HG03442 (cell line): Measurements from ENCODE around the gene PIEZO2.
"Not testable (repeated sequence)": the region's sequence is repeated elsewhere in the genome, so short reads cannot be mapped to it uniquely, and the experiment has no call there.

ENCODE experiments used
- ATAC-seq: cut with Tn5 transposase; IDR thresholded peaks from one replicate; pipeline ENCODE4 v1.9.1; 2021; ENCODE audit warnings: mild to moderate bottlenecking, moderate library complexity; ENCODE audit not compliant: unreplicated experiment

Gene PIEZO2

DNA sequence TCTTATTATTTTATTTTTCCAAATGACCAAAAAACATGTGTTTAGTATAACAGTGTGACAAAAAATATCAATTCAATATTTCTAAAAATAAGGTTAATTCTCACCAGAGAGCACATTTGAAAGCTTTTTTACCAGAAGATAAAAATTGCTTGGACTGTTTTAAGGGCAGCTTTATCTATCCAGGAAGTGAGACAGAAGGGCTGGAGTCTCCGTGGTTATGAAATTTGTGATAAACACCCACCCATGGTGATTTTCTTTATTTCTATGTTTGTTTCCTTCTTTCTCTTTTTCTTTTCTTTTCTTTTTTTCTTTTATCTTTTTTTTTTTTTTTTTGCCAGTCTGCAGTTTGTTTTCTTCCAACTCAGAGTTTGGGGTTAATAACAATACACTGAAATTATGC is 298.5 kb downstream of the PIEZO2 start:
- ATAC-seq: no peak

DNA sequence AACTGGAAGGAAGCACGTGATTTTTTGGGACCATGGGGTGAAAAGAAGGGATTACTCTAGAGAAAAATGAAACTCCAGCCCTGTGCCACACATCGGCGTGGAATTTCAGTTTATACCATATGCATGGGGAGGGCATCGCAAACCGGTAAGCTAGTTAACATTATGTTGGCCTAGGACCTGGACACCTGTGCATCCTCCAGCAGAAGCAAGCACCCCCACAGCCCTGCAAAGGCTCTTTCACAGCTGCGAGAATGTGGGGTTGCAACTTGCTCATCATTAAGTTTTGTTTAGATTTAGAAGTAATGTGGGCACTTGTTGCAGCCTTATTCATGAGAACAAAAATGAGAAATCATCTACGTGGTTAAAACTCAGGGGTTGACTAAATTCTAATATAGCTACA is 299.2 kb downstream of the PIEZO2 start:
- ATAC-seq: no peak

DNA sequence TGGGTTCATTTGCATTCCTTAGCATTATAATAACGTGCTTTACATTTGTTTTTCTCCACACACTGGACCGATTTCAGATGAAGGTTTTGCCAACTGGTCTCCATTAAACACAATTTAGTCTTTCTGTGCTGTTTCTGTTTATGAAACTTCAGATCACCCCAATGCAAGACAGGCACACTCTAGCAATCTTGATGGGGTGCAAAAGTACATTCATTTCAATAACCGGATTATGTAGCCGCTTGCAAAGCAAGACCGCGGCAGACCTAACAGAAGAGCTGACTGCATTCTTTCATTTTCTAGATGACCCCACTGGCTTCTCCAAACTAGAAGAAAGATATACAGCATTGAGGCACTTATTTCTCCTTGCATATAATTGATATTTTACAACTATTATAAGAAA is 301.5 kb downstream of the PIEZO2 start:
- no peak for ATAC-seq

DNA sequence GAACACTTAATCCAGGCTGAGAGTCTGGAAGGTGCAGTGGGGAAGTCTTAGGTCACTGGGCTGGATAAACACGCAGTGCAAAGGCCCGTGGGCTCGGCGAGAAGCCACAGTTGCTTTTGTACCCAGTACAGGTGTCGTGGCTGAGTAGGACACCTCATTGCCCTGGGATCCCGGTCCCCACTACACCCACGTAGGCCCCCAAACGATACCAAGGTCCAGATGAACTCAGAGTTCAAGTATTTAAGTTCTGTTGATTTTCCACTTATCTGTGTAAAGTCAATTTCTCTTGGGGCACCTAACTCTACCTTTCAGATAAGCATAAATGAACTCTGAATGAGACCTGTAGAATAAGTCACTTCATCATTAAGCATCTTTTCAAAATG is 302.0 kb downstream of the PIEZO2 start:
- no peak for ATAC-seq

DNA sequence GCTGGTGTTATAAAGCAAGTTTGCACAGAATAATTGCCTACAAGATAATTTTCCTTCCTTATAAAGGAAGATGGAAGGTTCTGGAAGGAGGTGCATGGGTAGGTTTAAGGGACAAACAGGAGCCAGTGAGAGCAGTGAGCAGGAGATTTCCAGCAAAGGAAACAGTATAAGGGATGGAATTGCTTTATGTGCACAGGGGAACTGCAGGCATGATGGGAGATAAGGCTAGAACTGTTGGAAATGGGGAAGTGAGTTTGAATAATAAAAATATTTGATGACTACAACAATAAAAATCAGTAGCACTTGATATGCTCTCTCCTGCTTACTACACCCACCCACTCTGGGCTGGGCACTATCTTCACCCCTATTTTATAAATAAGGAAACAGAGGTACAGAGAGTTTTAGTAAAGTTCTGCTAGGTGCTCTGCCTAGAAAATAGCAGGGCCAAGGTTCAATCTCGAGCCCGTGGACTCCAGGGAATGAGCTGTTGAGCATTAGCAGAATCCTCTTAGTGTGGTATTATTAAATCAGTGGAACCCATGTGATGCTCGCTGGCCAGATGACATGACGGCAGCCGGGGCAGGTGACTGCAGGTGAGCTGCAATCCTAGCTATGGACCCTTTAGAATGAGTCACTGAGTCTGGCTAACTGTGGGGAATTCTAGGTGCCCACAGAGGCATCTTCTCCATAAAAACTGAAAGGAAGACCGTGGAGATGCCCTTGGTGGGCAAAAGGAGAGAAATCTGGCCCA is 302.5 kb downstream of the PIEZO2 start:
- no peak for ATAC-seq

DNA sequence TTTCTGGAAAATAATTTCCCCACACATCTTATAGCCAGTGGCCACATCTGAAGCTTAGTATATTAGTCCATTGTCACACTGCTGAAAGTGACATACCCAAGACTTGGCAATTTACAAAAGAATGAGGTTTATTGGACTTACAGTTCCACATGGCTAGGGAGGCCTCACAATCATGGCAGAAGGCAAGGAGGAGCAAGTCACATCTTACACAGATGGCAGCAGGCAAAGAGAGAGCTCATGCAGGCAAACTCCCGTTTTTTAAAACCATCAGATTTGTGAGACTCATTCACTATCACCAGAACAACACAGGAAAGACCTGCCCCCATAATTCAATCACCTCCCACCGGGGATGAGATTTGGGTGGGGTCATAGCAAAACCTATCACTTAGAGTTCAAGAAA is 303.3 kb downstream of the PIEZO2 start:
- not testable (repeated sequence) for ATAC-seq

DNA sequence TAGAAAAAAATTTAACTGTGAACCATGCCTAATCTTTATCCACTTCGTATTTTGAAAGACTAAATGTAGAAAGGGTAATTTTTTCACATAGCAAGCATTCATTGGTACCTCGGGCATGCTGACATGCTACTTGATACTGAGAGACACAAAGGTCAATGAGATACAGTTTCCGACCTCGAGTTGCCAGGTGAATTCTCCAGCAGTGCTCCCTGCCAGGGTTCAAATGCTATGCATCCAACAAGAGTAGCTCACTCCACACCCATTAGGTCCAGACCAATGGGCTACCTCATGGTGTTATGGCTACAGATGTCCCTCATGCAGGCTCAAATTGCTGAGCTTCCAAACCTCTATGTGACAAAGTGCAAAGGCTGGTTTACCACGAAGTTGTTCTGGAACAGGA is 305.8 kb downstream of the PIEZO2 start:
- ATAC-seq: no peak

DNA sequence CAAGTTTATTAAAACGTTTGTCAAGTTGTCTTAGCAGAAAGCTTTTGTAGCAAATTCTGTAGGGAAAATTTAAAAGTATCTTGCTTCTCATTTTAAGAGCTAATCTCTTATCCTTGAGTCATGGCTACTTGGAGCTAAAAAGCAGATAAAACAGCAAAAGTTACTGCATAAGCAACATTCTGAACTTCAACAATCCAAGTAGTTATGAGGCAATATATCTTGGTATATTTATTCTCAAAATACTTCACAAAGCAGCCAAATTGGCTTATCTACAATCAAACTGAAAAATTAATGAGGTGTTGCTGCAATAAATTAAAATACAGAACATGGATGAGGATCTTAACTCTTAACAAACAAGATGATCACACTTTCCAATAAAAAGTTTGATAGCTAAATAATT is 306.5 kb downstream of the PIEZO2 start:
- no peak for ATAC-seq

DNA sequence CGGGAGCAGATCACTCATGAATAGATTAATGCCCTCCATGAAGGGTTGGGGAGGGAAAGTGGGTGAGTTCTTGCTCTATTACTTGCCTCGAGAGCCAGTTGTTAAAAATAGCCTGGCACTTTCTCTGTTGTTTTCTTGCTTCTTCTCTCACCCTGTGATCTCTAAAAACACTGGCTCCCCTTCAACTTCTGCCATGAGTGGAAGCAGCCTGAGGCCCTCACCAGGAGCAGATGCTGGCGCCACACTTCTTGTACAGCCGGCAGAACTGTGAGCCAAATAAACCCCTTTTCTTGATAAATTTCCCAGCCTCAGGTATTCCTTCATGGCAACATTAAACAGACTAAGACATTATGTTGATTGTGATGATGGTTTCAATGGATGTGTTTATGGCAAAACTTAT is 307.0 kb downstream of the PIEZO2 start:
- ATAC-seq: no peak

DNA sequence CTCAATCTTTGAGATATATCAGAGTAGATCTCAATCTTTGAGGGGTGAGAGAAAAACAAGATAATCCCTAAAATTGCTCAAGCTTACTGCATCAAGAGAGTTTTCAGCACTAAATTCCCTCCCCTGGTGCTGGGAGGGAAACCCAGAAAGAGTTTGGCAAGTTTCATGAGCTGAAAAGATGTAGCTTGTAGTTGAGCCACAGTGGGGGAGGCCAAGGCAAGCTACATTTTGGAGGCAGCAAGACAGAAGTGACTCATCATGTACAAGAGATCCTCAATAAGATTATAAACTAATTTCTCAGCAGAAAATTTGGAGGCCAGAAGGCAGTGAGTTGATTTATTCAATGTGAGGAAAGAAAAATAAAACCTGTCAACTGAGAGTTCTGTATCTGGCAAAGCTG is 308.2 kb downstream of the PIEZO2 start:
- ATAC-seq: no peak

DNA sequence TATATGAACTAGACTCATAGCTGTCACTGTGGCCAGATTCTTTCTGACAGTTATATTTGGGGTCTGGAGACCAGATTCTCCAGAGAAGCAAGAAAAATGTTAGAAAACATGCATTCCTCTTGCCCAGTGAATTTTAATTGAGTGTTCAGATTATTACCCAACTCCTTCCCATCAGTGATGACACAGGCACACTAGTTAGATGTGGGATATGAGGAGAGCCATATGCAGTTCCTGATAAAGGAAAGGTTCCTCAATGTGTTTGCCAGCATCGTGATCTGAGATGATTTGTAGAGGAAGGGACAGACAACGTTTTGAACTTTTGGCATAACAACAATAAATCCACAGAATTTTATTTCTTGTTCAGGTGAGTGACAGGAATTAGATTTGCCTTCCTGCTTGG is 308.6 kb downstream of the PIEZO2 start:
- ATAC-seq: no peak

DNA sequence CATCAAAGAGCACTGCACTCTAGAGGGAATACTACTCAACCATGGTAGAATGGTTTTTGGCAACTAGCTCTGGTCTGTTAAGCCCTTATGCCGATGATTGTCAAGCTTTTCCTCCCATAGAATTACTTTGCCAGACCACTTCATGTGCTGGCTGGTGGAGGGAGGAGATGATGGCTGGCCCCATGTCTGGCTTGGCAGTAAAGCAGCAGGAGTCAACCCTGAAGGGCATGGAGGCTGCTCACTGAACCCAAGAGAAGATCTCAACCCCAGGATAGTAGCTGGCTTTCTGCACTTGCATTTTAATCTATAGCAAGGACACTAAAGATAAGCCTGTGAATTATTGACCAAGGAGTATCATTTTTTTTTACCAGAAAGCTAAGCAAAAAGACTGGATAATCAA is 309.9 kb downstream of the PIEZO2 start:
- ATAC-seq: no peak

DNA sequence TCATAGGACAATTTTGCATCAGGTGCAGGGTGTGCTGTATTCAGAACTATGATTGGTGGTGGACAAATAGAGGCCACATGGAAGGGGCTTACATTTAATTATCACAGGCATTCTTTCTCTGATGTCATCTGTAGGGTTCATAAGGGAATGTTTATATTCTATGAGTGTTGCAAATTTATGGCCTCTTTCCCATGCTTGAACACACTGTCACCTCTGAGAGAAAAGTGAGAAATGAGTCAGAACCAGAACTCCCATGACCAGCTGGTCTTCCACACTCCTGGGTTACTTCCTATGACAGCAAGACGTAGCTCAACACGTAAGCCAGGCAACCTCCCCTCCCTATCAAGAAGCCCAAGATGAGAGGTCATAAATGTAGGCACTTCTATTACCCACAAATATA is 310.8 kb downstream of the PIEZO2 start:
- peak; percentile 53 for ATAC-seq

DNA sequence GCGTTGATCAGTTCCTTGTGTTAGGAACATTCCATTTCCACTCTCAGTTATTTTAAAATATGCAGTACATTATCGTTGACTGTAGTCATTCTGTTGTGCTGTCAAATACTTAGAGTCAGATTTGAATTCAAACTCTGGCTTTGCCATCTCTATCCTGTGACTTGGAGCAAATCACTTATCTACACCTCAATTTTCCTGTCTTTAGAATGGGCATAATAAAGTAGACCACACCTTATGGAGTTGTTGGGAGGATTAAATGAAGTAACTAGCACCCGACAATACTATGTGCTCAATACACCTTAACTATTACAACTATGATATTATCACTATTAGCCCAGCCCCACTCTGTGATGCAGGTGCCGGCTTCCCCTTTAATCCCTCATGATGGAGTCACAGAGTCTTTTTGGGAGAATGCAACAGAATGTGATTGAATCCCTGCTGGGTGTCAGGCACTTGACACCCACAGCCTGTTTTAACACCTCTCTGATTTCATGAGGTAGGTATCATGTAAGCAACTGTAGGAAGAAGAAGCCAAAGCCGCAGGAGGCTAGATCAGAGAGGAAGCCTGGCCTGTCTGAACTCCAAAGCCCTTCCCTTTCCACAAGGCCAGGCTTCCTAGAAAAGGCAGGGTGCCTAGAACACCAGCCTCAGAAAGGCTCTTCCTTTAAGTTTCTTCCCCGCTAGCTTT is 315.1 kb downstream of the PIEZO2 start:
- no peak for ATAC-seq

DNA sequence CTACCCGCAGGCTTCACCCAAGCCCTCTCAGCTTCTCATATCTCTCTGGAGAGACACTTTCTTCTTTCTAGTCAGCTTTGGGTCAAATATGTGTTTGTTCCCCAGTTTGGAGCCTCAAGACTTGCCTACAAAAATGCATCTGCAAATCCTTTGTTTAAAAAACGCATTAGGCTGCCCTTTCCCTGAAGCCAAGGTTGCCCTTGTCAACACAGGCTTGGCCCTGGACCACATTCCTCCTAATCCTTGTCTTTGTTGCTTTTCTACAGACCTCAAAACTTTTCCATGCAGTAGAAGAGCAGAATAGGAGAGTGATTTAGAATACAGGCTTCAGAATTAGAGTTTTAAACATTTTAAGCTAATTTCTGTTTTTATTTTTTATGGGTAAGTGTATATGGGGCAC is 315.7 kb downstream of the PIEZO2 start:
- ATAC-seq: no peak

DNA sequence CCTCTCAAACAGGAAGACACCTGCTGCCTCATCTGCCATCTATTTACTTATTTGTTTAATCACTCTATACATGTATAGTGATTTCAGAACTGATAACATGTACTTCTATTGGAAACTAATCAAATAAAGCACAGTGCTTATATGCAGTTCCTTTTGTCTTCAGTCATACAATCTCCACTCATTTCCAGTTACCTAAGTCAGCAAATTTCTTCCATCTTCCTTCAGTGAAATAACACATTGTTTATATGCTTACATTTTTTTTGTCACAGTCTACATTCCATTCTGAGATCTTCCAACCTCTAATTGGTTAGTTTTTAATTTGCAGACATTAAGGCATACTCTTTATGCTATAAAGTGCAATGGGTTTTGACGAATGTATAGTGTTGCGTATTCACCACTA is 323.0 kb downstream of the PIEZO2 start:
- ATAC-seq: no peak

DNA sequence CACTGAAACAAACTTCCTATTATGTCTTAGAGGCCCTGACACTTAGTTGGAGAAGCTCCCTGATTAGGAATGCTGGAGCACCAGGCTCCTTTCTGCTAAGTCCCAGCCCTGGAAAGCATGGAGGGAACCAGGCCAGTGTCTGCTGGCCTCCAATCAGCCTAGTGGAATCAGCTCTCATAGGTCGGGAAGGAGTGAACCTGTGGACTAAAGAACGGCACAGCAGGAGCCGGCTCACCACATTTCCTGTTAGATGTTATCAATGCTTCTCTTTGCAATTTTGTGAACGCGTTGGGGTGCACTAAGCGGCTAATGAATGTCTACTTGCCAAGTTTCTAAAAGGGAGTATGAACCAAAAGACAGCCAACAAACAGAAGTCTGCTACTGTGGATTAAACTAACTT is 326.9 kb downstream of the PIEZO2 start:
- no peak for ATAC-seq

DNA sequence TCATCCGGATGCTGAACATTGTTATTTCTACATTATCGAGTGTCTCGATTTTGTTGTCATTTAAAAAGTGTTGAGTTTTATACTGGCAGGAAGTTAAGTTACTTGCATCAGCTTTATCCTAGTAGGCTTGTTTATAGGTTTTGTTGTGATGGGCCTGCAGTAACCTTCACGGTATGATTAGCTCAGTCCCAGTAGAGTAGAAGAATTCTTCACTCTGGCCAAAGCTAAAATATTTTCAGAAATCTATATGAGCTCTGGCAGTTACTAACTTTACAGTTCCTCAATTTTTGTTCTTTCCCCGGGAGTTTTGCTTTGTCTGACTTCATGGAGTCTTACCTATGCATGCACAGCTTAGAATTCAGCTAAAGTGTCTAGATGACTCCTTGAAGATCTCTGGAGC is 328.7 kb downstream of the PIEZO2 start:
- ATAC-seq: no peak

DNA sequence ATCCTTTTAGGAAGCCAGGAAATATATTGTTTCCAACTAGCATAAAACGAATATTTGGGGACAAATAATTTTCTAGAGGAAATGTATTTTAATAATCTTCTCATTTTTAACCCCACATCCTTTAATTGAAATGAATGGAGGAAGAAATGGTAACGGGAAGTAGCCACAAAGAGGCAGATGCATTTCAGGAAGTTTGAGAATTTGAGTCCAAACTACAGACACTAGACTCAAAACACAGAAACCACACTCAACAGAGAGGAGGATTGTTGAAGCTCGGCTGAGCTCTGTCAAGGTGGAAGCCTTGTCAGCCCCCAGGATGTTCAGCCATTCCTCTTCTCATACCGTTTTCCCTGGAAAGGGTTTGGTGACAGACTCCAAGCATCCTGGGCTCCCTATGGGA is 335.0 kb downstream of the PIEZO2 start:
- ATAC-seq: no peak

DNA sequence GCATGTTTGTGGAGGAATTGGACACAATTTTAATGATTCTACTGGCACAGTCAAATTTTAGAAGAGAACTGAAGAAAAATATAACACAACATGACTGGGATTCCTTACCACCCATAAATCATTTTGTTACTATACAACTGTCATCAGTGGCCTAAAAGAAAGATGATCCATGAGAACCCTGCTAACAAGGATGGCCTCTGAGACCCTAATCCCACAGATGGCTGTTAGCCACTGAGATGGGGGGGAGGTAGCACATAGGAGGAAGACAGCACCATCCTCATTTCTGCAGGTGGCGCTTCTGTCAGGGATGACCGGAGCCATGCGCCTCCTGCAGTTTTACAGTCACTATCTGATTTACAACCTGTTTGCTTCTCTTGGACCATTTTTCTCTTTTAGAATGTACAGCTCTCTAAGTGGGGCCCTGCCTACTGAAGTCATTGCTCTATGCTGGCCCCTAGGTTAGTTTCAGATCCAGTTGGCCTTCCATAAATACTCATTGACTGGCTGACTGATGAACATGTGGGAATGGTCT is 343.7 kb downstream of the PIEZO2 start:
- no peak for ATAC-seq

DNA sequence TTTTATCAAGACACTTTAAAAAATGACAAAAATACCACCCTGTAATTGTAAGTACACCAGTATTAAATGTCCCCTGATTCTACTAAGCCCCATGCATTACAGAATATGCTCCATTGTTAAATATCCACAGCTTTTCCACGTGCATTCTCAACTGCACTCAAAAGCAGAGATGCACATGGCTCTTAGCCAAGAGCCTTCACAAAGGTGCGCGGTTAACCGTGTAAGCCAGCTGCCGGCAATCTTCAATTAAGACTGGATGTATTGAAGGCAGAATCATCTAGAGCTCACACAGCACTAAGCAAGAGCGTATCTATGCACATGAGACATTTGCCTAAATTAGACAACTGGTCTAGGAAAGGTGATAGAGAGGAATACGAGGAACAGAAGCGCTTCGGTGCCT is 345.2 kb downstream of the PIEZO2 start:
- ATAC-seq: no peak

DNA sequence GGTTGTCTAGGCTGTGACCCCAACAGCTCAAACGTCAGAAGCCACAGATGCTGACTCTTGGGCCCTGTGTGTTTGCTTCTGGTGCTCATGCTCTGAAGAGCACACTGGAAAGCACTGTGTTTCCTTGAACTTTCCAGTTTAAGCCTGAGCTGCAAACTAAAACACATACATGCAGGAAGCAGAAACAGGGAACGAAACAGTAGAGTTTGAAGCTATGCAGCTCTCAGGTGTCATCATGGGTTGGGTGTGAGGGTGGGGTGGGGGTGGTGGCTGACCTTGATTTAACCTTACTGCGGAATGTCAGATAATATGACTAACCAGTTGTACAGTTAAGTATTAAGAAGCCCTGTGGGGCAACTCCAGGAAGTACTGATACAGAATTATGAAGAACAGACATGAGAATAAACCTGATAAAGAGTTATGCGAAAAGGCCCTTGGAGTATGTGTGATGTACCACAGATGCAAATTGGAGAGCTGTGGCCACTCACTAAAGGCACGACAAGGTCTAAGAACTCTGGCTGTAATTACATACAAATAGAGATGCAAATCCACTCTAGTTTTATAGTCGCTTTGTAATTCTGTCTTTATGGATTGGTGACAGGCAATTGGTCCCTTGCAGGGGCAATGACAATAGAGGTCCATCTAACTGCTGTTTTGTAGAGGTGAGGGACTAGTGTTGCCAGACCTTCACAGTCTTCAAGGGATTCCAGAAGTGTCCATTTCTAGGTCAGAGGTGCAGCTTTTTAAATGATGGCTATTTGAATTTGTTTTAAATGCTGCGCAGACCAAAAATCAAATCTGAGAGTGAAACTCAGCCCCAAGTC is 350.4 kb downstream of the PIEZO2 start:
- no peak for ATAC-seq
